ENCODE data around the gene UBA7.

Gene UBA7

DNA sequence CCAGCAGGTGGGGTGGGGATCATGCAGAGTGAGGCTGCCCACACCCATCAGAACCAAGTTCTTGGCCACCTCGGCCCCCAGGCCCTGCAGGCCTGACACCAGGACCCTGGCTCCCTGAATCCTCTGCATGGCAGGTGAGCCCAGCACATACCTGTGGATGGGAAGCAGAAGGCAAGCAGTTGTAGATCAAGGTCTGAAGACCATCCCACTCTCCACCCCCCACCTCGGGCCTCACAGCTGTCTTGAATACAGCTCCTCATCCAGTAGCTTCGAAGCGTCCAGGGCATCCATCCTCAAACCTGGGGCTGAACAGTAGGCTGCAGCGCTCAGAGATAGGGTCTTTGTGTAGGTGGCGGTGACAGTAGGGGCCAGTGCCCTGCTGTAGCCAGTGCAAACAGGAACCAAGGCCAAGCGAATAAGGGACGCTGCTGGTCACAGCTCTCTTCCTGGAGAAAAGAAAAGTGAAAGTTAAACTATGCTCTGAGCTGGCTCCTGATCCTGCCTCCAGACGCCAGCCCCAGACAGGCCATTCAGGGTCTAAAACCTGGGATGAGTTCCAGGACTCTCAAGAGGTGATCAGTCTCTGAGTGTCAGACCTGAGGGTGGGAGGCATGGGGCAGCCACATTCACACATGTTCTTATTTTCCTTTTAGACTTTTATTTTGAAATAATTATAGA is at the start of gene UBA7:
Gene UBA7 (minus strand): TSS at position 457 of the 678 bp plus-strand sequence. CDS start 166 bp downstream, at position 291.
- H3K27me3 ChIP-seq = no peaks in the 10 kb centered on the region
- H3K27ac ChIP-seq = peak within 1 kb of the TSS; percentile 100
- no peak for TF ChIP-seq Cebpa-rat (IDR thresholded peaks at IDR 0.05)
- H4K20me1 ChIP-seq = no peaks in the 10 kb centered on the region
- H3K9me3 ChIP-seq = no peaks in the 10 kb centered on the region
- peaks cover 84% of the 10 kb centered on the region for H3K4me1 ChIP-seq
- H3K4me2 ChIP-seq = peak within 1 kb of the TSS; percentile 97
- peak within 1 kb of the TSS; percentile 74 for H3K9ac ChIP-seq
- H3K4me3 ChIP-seq = peak within 1 kb of the TSS; percentile 62
- H3K36me3 ChIP-seq = peaks cover 42% of the 10 kb centered on the region

- H3K27me3 ChIP-seq = no peaks in the 10 kb centered on the region
- TF ChIP-seq Cebpa-rat (IDR thresholded peaks at IDR 0.05) = no peak
- H3K9ac ChIP-seq = no peak overlapping the region
- H3K36me3 ChIP-seq = no peaks in the 10 kb centered on the region
- H3K4me3 ChIP-seq = no peak overlapping the region
- H3K27ac ChIP-seq = no peak overlapping the region
- peaks cover 37% of the 10 kb centered on the region for H3K4me1 ChIP-seq
- no peaks in the 10 kb centered on the region for H3K9me3 ChIP-seq
- H3K4me2 ChIP-seq = no peak overlapping the region
- H4K20me1 ChIP-seq = no peaks in the 10 kb centered on the region
These were observed 46.0 kb upstream of the UBA7 start for GRCh38 chr3:49859576-49860305.

DNA sequence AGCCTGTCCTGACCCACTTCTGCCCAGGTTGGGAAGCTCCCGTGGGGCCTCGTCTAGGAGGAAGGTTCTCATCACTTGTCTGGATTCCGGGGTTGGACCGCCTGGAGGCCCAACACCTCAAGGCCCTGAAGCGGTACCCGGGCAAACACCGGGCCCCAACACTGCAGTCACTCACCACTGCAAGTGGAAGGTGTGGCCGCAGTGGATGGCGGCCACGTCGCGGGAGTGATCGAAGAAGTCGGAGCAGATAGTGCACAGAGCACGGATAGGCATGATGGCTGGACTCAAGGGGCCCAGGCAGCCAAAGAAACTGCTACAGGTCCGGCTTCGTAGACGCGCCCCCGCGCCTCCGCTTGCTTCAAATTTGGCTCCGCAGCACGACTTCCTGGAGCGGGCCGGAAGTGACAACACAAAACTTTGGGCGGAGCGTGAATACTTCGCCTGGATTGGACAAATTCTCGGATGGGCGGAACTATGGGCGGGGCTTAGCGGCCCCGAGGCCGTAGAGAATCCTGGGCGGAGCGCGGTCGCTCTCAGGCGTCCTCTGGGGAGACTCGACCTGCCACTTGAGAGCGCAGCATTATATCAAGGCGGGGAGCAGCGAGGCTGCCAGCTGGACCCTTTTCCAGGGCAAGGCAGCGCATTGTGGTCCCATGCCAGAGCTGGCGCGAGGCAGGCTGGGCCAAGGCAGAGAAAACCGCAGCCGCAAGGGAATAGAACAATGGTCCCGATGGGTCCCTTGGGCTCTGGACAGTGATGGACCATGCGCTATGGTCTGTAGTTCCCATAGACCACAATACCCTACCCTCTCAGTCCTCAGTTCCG is 42.6 kb upstream of the UBA7 start, which contains the start of gene TRAIP:
Gene TRAIP (minus strand): TSS at position 384 of the 825 bp plus-strand sequence. CDS start 111 bp downstream, at position 273.
- peak within 1 kb of the TSS; percentile 51; the same call in 1 of the 2 replicates for H3K27ac ChIP-seq
- peak within 1 kb of the TSS; percentile 76 for H3K4me3 ChIP-seq
- peak within 1 kb of the TSS; percentile 91 for H3K4me2 ChIP-seq
- no peaks in the 10 kb centered on the region for H3K36me3 ChIP-seq
- H3K4me1 ChIP-seq = peaks cover 39% of the 10 kb centered on the region
- no peak for TF ChIP-seq Cebpa-rat (IDR thresholded peaks at IDR 0.05)
- peak within 1 kb of the TSS; percentile 77 for H3K9ac ChIP-seq
- no peaks in the 10 kb centered on the region for H4K20me1 ChIP-seq
- no peaks in the 10 kb centered on the region for H3K27me3 ChIP-seq
- no peaks in the 10 kb centered on the region for H3K9me3 ChIP-seq

- Histone ChIP-seq H3K4me1 (peaks cover 39% of the 10 kb centered on the region), H3K36me3 (peaks cover 3% of the 10 kb centered on the region; the same call in 1 of the 2 replicates), H4K20me1 (no peaks in the 10 kb centered on the region), H3K4me3 (peak overlapping the region; percentile 76), H3K4me2 (peak overlapping the region; percentile 91), H3K27me3 (no peaks in the 10 kb centered on the region), H3K9me3 (no peaks in the 10 kb centered on the region), H3K27ac (peak overlapping the region; percentile 51; the same call in 1 of the 2 replicates), H3K9ac (peak overlapping the region; percentile 77)
- TF ChIP-seq Cebpa-rat (IDR thresholded peaks at IDR 0.05) = no peak
These were observed 41.9 kb upstream of the UBA7 start for GRCh38 chr3:49855662-49856061.

- TF ChIP-seq Cebpa-rat (IDR thresholded peaks at IDR 0.05) = no peak
- H3K4me2 ChIP-seq = no peak overlapping the region
- H3K4me3 ChIP-seq = no peak overlapping the region
- peaks cover 74% of the 10 kb centered on the region for H3K36me3 ChIP-seq
- no peaks in the 10 kb centered on the region for H3K9me3 ChIP-seq
- H4K20me1 ChIP-seq = no peaks in the 10 kb centered on the region
- 0 out of 2 replicates have a peak overlapping the region, but pooled peaks have one; percentile 0 for H3K9ac ChIP-seq
- H3K4me1 ChIP-seq = peaks cover 13% of the 10 kb centered on the region
- H3K27me3 ChIP-seq = no peaks in the 10 kb centered on the region; the same call in 1 of the 2 replicates
- H3K27ac ChIP-seq = no peak overlapping the region
These were observed 31.9 kb upstream of the UBA7 start for GRCh38 chr3:49845694-49846093.

DNA sequence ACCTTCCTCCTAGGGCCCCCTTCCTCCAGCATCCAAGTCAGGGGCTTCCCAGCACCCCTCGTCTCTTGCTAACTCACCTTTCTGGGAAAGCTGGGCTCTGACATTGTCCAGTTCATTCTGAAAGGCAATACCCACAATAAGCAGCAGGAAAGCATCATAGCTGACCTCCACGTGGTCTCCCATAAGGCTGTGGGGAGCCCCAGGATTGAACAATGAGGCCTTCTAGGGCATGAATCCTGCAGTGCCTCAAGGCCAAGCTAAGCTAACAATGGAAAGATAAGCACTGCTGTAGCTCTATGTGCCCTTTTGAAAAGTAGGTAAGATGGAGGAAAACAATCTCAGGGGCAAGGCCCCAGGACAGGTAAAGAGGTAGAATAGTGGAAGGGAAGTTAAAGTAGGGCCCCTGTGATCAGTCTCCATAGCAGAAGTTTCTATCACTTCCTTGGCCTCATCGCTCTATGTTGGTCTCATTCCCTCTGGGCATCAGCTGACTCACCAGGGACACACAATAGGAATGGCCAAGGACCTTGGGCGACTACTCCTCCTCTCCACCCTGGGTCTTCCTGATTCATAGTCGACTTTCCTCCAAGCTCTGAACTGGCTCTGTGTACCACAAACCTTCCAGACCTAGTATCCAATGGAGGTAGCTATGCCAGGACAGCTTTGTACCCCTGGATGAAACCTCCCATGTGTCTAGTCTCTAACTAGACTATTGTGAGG is 30.9 kb upstream of the UBA7 start:
- no peak overlapping the region for H3K9ac ChIP-seq
- H3K4me2 ChIP-seq = no peak overlapping the region
- peaks cover 24% of the 10 kb centered on the region for H3K4me1 ChIP-seq
- H3K27me3 ChIP-seq = no peaks in the 10 kb centered on the region; the same call in 1 of the 2 replicates
- H4K20me1 ChIP-seq = no peaks in the 10 kb centered on the region
- H3K9me3 ChIP-seq = no peaks in the 10 kb centered on the region
- TF ChIP-seq Cebpa-rat (IDR thresholded peaks at IDR 0.05) = no peak
- H3K36me3 ChIP-seq = peaks cover 72% of the 10 kb centered on the region
- H3K4me3 ChIP-seq = no peak overlapping the region
- no peak overlapping the region for H3K27ac ChIP-seq

- H4K20me1 ChIP-seq = no peaks in the 10 kb centered on the region
- no peaks in the 10 kb centered on the region; the same call in 1 of the 2 replicates for H3K27me3 ChIP-seq
- H3K4me2 ChIP-seq = no peak overlapping the region
- peaks cover 37% of the 10 kb centered on the region for H3K4me1 ChIP-seq
- no peak overlapping the region for H3K27ac ChIP-seq
- H3K36me3 ChIP-seq = peaks cover 75% of the 10 kb centered on the region
- no peak for TF ChIP-seq Cebpa-rat (IDR thresholded peaks at IDR 0.05)
- H3K9ac ChIP-seq = no peak overlapping the region
- H3K9me3 ChIP-seq = no peaks in the 10 kb centered on the region
- no peak overlapping the region for H3K4me3 ChIP-seq
These were observed 29.2 kb upstream of the UBA7 start for GRCh38 chr3:49842843-49843517.

GRCh38 chr3:49841806-49842205 is 28.1 kb upstream of the UBA7 start:
- Histone ChIP-seq H3K9ac (no peak overlapping the region; the same call in 1 of the 2 replicates), H3K4me2 (peak overlapping the region; percentile 69), H3K9me3 (no peaks in the 10 kb centered on the region), H3K4me1 (peaks cover 37% of the 10 kb centered on the region), H4K20me1 (no peaks in the 10 kb centered on the region), H3K36me3 (peaks cover 75% of the 10 kb centered on the region), H3K4me3 (no peak overlapping the region), H3K27ac (peak overlapping the region; percentile 79), H3K27me3 (no peaks in the 10 kb centered on the region; the same call in 1 of the 2 replicates)
- TF ChIP-seq Cebpa-rat (IDR thresholded peaks at IDR 0.05) = no peak
